Measurements from ENCODE around the gene MMP1.

GRCh38 chr11:102846292-102846691 is 48.3 kb upstream of the MMP1 start:
- no peak for TF ChIP-seq CTCF (IDR thresholded peaks at IDR 0.05)
- no peak for TF ChIP-seq POLR2A (IDR thresholded peaks at IDR 0.05)
